Measurements from ENCODE around the gene DOCK2.
"Not testable (repeated sequence)": the region's sequence is repeated elsewhere in the genome, so short reads cannot be mapped to it uniquely, and the experiment has no call there.

Gene DOCK2

GRCh38 chr5:169602535-169602934 lies 34.5 kb upstream of the DOCK2 start:
- no peak for DNase-seq (ENCODE audit: low spot score)
- in situ Hi-C loops (cut with MboI; ENCODE audit: low pct_unique_long_range_greater_than_20kb, low sequenced_read_pairs, unreplicated experiment) = no loop called here
- TF ChIP-seq CTCF (IDR thresholded peaks at IDR 0.05; ENCODE audit: extremely low read depth, insufficient read depth, missing control alignments) = no peak

DNA sequence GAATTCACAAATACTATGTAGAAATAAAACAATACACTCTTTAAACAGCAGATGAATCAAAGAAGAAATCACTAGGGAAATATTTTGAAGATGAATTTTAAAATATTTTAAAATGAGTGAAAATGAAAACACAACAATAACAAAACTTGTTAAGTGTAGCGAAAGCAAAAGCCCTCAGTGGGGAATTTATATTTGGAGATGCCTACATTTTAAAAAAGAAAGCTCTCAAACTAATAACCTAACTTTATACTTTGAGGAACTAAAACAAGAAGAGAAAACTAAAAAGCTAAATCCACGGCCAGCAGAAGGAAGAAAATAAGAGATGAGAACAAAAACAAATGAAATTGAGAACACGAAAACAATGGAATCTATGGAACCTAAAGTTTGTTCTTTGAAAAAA lies 30.8 kb upstream of the DOCK2 start:
- TF ChIP-seq CTCF (IDR thresholded peaks at IDR 0.05; ENCODE audit: extremely low read depth, insufficient read depth, missing control alignments) = no peak
- in situ Hi-C loops (cut with MboI; ENCODE audit: low pct_unique_long_range_greater_than_20kb, low sequenced_read_pairs, unreplicated experiment) = no loop called here
- no peak for DNase-seq (ENCODE audit: low spot score)

- no peak for TF ChIP-seq CTCF (IDR thresholded peaks at IDR 0.05; ENCODE audit: extremely low read depth, insufficient read depth, missing control alignments)
- in situ Hi-C loops (cut with MboI; ENCODE audit: low pct_unique_long_range_greater_than_20kb, low sequenced_read_pairs, unreplicated experiment) = no loop called here
- no peak for DNase-seq (ENCODE audit: low spot score)
Measured at GRCh38 chr5:169607882-169608281, 29.2 kb upstream of the DOCK2 start.

GRCh38 chr5:169609716-169610115 lies 27.4 kb upstream of the DOCK2 start:
- in situ Hi-C loops (cut with MboI; ENCODE audit: low pct_unique_long_range_greater_than_20kb, low sequenced_read_pairs, unreplicated experiment) = no loop called here
- no peak for DNase-seq (ENCODE audit: low spot score)
- TF ChIP-seq CTCF (IDR thresholded peaks at IDR 0.05; ENCODE audit: extremely low read depth, insufficient read depth, missing control alignments) = no peak

- no peak for TF ChIP-seq CTCF (IDR thresholded peaks at IDR 0.05; ENCODE audit: extremely low read depth, insufficient read depth, missing control alignments)
- DNase-seq (ENCODE audit: low spot score) = no peak
- in situ Hi-C loops (cut with MboI; ENCODE audit: low pct_unique_long_range_greater_than_20kb, low sequenced_read_pairs, unreplicated experiment) = no loop called here
Measured at GRCh38 chr5:169610606-169611005, 26.5 kb upstream of the DOCK2 start.

DNA sequence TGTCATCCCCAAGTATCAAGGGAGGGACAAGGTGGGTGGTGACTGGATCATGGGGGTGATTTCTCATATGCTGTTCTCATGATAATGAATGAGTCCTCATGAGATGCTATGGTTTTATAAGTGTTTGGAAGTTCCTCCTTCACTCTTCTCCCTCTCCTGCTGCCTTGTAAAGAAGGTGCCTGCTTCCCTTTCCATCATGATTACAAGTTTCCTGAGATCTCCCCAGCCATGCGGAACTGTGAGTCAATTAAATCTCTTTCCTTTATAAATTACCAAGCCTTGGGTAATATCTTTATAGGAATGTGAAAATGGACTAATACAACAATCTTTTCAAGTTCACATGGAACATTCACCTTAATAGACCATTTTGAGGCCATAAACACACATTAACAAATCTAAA lies 21.5 kb upstream of the DOCK2 start:
- in situ Hi-C loops (cut with MboI; ENCODE audit: low pct_unique_long_range_greater_than_20kb, low sequenced_read_pairs, unreplicated experiment) = no loop called here
- DNase-seq (ENCODE audit: low spot score) = no peak
- no peak for TF ChIP-seq CTCF (IDR thresholded peaks at IDR 0.05; ENCODE audit: extremely low read depth, insufficient read depth, missing control alignments)

DNA sequence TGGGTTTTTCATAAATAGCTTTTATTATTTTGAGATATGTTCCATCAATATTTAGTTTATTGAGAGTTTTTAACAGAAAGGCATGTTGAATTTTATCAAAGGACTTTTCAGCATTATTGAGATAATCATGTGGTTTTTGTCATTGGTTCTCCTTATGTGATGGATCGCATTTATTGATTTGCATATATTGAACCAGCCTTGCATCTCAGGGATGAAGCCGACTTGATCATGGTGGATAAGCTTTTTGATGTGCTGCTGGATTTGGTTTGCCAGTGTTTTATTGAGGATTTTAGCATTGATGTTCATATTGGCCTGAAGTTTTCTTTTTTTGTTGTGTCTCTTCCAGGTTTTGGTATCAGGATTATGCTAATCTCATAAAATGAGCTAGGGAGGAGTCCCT lies 12.8 kb upstream of the DOCK2 start:
- DNase-seq (ENCODE audit: low spot score); in situ Hi-C loops (cut with MboI; ENCODE audit: low pct_unique_long_range_greater_than_20kb, low sequenced_read_pairs, unreplicated experiment): not testable (repeated sequence)

All from GM13977 (cell line).